COLO829 (cell line): ENCODE measurements around the gene KCNH3.

Experiments
- DNase-seq: peaks from one replicate; pipeline ENCODE4 v3.0.0; 2012; ENCODE audit warnings: low spot score

Gene KCNH3

GRCh38 chr12:49563951-49564685 lies 25.3 kb downstream of the KCNH3 start:
- no peak for DNase-seq

DNA sequence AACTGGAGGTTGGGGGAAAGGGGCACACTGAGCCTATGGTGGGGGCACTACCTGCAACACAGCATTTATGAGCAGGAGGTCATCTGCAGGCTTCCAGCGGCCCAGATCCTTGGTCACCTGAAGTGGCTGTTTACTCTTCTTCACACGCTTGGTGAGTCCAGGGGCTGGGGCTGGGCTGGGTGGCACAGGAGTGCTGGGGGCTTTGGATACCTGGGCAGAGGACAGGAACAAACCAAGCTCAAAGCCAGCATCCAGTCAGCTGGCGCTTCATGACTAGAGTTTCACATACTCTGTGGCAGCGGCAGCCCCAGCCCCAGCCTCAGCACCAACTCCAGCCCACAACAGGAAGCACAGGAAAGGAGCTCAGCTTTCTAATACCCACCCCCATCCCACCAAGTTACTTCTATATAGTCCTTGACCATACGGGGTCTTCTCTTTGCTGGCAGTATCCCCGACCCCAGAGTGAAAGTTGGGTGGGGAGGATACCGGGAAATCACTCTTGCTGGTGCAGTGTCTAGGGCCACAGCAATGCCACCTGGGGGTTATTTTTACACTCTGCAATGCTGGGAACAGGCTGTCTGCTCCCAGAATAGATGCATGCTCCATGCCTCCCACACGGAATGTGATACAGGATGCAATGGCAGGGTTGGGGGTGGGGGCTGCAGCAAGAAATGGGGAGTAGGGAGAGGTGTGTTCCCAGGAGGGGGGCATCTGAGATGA lies 26.0 kb downstream of the KCNH3 start:
- no peak for DNase-seq

DNA sequence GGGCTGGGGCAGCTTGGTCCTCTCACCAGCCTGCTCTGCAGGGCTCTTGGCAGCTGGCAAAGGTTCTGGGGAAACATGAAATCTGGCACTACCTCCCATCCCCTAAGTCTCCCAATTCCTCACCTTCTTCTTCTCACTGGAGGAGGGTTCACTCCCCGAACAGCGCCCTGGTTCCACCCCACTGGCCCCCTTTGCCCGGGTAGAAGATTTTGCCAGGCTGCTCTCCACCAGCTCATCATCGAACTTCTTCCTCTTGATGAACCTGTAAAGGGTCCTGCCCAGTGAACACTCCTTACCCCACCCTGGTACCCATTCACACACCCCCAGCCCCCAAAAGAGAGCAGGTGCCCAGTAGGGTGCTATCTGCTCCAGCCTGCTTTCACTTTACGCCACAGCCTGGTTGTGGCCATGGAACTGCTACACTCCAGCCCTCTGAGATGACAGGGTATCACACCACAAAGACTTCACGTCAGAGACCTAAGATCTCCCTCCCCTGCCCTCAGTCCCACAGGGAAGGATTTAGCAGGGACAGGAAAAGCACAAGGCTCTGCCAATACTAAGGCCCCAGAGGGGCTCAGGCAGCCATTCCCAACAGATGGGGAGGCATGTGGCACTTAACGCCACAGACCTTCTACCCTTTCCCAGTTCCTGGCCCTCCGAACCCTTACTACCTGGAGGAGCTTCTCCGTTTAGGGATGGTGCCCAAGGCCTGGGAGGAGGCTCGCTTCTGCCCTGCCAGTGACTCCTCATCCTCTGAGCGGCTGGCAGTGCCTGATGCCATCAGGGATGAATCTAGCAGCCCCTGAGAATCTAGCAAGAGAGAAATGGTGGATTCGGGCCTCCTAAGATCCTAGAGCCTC lies 26.8 kb downstream of the KCNH3 start:
- no peak for DNase-seq

DNA sequence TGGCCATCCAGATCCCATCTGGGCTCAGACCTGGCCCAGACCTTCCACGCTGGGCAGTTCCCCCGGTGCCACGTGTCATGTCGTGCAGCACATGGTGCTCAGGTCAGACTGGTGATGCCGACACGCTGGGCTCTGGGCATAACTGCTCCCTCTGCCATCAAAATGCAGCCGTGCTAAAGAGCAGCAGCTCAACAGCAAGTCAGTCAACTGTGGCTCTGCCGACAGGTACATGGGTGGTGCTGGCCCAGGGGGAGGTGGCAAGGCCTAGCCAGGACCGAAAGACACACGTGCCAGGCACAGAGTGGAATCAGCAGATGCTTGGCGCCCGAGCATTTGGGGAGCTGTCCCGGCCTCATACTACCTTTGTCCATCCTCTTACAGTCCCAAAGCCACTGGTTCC lies 27.5 kb downstream of the KCNH3 start:
- no peak for DNase-seq

DNA sequence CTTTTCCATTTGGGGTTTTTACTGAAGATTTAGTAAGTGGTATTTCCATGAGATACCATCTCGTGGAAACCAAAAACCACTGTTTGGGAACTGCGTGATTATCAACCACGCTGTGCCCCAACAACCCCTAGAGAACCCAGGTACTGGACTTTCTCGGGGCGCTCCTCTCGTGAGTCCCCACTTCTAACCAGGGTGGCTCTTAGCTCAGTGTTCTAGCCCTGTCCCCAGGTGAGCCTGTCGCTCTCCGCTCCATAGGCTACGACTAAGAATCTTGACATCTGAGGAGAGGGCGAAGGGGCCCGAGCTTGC lies 28.4 kb downstream of the KCNH3 start:
- DNase-seq = no peak

GRCh38 chr12:49567611-49568441 lies 29.0 kb downstream of the KCNH3 start, which contains the start of gene MCRS1:
TSS of gene MCRS1 (minus strand) at chr12:49568142. CDS start at chr12:49566731, 1,411 bp downstream.
- DNase-seq = peak; percentile 93

GRCh38 chr12:49568442-49569162 lies 29.8 kb downstream of the KCNH3 start:
- peak; percentile 25 for DNase-seq

GRCh38 chr12:49577589-49578315 lies 38.9 kb downstream of the KCNH3 start:
- DNase-seq = no peak

DNA sequence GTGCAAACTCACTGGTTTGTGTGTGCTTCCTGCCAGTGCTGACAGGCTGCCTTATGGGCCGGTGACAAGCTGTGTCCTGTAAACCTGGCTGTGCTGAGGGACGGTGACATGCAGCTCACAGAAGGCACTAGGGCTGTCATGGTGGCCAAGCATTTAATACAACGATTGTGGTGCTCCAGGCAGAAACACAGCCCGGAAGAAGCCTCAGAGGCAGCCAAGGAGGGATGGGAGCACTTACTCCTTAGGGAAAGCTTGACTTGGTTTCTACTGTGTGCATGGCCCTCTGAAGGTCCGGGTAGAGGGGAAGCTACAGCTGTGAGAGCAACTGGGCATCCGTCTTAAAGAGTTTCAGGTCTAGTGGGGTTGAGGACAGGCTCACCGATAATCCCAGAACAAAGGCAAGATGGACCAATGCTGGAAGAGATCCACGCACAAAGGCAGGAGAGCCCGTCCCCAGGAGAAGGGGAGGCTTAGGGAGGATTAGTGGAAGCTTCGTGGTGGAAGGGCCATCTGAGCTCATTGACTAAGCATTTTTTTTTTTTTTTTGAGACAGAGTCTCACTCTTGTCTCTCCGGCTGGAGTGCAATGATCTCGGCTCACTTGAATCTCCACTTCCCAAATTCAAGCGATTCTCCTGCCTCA lies 39.8 kb downstream of the KCNH3 start:
- DNase-seq = no peak

GRCh38 chr12:49580572-49581535 lies 42.0 kb downstream of the KCNH3 start:
- DNase-seq = peak; percentile 70

DNA sequence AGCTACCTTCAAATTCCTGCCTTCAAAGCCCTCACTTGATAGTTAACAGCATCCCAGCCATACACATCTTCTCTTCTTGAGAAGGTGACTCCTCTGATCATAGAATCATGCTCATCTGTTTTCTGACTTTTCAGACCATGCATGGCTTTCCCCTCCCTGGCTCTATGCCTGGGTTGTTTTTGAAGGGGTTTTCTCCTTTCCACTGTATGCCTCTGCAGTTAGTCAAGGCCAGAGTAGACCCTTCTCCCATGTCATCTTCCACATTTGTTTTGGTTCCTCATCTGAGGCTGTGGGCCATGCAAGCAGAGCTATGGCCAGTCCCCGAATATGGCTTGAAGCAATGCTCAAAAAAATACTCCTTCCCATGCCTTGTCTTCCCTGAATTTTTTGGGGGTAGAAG lies 43.4 kb downstream of the KCNH3 start:
- no peak for DNase-seq

GRCh38 chr12:49582850-49583249 lies 44.0 kb downstream of the KCNH3 start:
- no peak for DNase-seq

- DNase-seq = no peak
Observed at GRCh38 chr12:49583366-49584094, 44.7 kb downstream of the KCNH3 start.

DNA sequence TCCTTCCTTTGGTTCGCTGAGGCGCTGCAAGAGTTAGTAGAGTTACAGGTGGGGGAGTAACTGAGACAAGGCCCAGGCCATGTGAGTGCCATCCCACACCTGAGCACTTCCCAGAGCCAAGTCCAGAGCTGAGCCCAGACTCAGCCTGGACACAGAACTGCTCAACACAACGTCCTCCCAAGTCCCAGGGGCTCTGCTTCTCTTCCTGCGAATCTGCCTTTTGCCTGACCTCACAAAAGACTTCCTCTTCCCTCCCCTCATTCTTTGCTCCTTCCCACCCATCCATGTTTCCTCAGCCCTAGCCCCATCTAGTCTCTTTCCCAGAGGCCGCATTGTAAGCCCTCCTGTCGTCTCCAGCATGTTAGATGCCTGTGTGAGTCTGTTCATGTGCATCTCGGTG lies 45.8 kb downstream of the KCNH3 start:
- DNase-seq = no peak

- DNase-seq = no peak
Observed at GRCh38 chr12:49585477-49586459, 46.9 kb downstream of the KCNH3 start.

DNA sequence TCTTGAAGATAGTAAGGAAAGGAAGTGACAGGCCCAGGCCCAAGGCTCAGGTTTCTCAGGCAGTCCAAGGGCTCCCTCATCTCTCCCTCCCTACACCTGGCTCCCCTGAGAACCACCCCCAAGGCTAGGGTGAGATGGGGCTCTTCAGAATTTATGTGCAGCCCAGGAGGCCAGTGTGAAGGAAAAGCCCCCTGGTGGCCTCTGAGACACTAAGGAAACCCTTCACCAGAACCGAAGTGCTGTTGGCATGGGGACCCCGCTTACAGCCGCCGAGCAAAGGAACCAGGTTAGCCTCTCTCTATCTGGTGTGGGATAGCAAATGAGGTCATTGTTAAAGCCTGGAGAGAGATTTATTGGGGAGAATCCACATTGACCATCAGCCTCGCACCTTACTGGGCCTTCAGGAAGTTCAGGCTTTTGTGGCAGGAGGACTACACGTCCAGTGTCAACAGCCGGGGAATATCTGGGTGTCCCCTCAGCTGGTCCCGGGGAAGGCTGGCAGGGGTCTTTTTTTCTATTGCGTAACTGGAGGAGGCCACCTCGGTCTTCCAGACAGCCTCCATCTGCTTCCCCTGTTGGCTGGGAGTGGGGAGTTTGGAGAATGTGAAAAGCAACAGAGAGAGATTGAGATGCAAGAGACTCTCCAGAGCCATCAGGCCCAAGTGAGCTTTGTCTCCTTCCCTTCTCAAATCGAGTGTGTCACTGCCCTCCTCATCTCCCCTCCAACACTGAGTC lies 48.5 kb downstream of the KCNH3 start:
- DNase-seq = no peak
